Gastrocnemius medialis (tissue), 4 donors: ENCODE measurements around the gene NKX3-2.

Experiments
- POLR2A ChIP-seq, 2 donors: fragments of 450-650 bp; IDR thresholded peaks; one replicate each; pipeline ENCODE4 v1.6.1; 2017; ENCODE audit warnings: antibody characterized with exemption in 2 of 2, mild to moderate bottlenecking in 2 of 2, moderate library complexity in 2 of 2
- TF ChIP-seq, protein P1 (sequence below), 5 experiments: fragments of 450-650 bp in 3 of 5; fragments of 200-600 bp in 2 of 5; sonication (generic) in 2 of 5; IDR thresholded peaks in 4 of 5; conservative IDR thresholded peaks in 1 of 5; 1 replicate in 4 of 5; 2 replicates in 1 of 5; pipeline ENCODE4 v1.5.1; 2016 to 2019; ENCODE audit warnings: antibody characterized with exemption in 5 of 5, mild to moderate bottlenecking in 3 of 5, moderate library complexity in 3 of 5

DNA sequence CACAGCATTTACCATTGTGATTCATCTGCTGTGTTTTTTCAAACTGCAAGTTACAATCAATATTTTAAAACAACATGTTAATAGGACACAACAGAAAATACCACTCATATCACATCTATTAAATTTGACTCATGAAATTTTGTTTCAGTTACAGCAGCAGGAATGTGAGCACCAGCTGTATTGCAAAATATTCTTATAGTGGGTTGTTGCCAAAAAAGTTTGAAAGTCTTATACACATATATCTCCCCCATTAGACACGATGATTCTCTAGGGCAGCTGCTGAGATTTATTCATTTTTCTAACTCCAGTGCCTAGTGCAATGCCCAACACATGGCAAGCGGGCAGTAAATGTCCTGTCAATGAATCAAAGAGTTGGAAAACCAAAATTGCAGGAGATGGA lies 26.6 kb upstream of the NKX3-2 start:
- no peak for TF ChIP-seq POLR2A (IDR thresholded peaks at IDR 0.05)
- TF ChIP-seq, protein P1, sequence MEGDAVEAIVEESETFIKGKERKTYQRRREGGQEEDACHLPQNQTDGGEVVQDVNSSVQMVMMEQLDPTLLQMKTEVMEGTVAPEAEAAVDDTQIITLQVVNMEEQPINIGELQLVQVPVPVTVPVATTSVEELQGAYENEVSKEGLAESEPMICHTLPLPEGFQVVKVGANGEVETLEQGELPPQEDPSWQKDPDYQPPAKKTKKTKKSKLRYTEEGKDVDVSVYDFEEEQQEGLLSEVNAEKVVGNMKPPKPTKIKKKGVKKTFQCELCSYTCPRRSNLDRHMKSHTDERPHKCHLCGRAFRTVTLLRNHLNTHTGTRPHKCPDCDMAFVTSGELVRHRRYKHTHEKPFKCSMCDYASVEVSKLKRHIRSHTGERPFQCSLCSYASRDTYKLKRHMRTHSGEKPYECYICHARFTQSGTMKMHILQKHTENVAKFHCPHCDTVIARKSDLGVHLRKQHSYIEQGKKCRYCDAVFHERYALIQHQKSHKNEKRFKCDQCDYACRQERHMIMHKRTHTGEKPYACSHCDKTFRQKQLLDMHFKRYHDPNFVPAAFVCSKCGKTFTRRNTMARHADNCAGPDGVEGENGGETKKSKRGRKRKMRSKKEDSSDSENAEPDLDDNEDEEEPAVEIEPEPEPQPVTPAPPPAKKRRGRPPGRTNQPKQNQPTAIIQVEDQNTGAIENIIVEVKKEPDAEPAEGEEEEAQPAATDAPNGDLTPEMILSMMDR (IDR thresholded peaks at IDR 0.05 in 4 of 5, conservative IDR thresholded peaks at IDR 0.05 in 1 of 5): no peak
